Measurements from ENCODE around the gene PDE6A. TPM values are rescaled to one million over a fixed set of nuclear protein-coding genes. Genes with fewer than 3 reads are reported as not detected.
A peak's percentile ranks its signal among the peaks of the same experiment; 100 is the strongest.

PDE6A gene
- total RNA-seq, 2 experiments from 2014 or later: not detected

DNA sequence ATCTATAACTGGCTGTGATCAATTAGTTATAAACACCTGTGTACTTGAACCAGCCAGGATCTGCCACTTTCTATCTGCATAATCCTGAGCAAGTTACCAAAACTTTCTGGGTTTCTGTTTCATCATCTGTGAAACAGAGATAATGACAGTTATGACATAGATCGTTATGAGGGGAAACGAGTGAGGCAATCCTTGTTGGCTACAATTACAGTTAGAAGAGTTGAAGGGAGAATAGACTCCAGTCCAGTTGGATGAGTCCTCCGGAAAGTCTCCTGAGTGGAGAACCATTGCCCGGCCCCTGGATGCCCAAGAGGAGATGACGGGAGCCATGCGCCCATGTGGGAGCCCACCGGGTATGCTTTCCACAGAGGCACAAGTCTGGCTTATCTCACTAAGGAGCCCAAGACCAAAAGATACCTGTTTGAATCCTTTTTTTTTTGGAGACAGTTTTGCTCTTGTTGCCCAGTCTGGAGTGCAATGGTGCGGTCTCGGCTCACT lies 4.5 kb downstream of the PDE6A start:
- Histone ChIP-seq H3K4me3 (ENCODE audit: low read length) (no peak overlapping the region), H3K36me3 (ENCODE audit: insufficient read depth, low read length) (no peaks in the 10 kb centered on the region), H3K27ac (ENCODE audit: low read depth in 1 of 2, low read length in 2 of 2) (no peak overlapping the region), H3K9me3 (ENCODE audit: control insufficient read depth in 1 of 2, insufficient read depth in 1 of 2, low read length in 2 of 2) (no peaks in the 10 kb centered on the region), H3K27me3 (ENCODE audit: control insufficient read depth in 1 of 2, insufficient read depth in 2 of 2, low read length in 2 of 2) (no peaks in the 10 kb centered on the region), H3K4me1 (ENCODE audit: insufficient read depth, low read length) (no peaks in the 10 kb centered on the region)
- no peak for ATAC-seq (ENCODE audit: poor library complexity)
- ChIA-PET CTCF (no interaction called here), POLR2A (no interaction called here)
- Mint-ChIP-seq H3K27me3 (peaks cover 15% of the 10 kb centered on the region), H3K4me3 (no peak overlapping the region), H3K4me1 (ENCODE audit: low read depth) (no peaks in the 10 kb centered on the region), H3K9me3 (no peaks in the 10 kb centered on the region), H3K36me3 (ENCODE audit: low read depth) (no peaks in the 10 kb centered on the region), H3K27ac (no peak overlapping the region)
- peak in 2 of 14 experiments; percentile 29 to 38 for DNase-seq
- intact Hi-C loops (cut with DNase I, micrococcal nuclease): no loop called here
- TF ChIP-seq CTCF (IDR thresholded peaks at IDR 0.05): no peak

GRCh38 chr5:149939546-149939945 lies 5.0 kb downstream of the PDE6A start:
- Mint-ChIP-seq H3K27me3 (peaks cover 16% of the 10 kb centered on the region), H3K9me3 (no peaks in the 10 kb centered on the region), H3K27ac (no peak overlapping the region), H3K4me1 (ENCODE audit: low read depth) (no peaks in the 10 kb centered on the region), H3K36me3 (ENCODE audit: low read depth) (no peaks in the 10 kb centered on the region), H3K4me3 (no peak overlapping the region)
- ATAC-seq (ENCODE audit: poor library complexity) (no peak), DNase-seq (no peak)
- no peaks in the 10 kb centered on the region for H3K36me3 ChIP-seq (ENCODE audit: insufficient read depth, low read length)
- no peak overlapping the region for H3K4me3 ChIP-seq (ENCODE audit: low read length)
- intact Hi-C loops (cut with DNase I, micrococcal nuclease): no loop called here
- ChIA-PET POLR2A (no interaction called here), CTCF (no interaction called here)
- H3K27me3 ChIP-seq (ENCODE audit: control insufficient read depth in 1 of 2, insufficient read depth in 2 of 2, low read length in 2 of 2): peaks cover 0 to 2% of the 10 kb centered on the region in 2 experiments
- no peak overlapping the region for H3K27ac ChIP-seq (ENCODE audit: low read depth in 1 of 2, low read length in 2 of 2)
- H3K9me3 ChIP-seq (ENCODE audit: control insufficient read depth in 1 of 2, insufficient read depth in 1 of 2, low read length in 2 of 2): no peaks in the 10 kb centered on the region
- TF ChIP-seq CTCF (IDR thresholded peaks at IDR 0.05): no peak
- no peaks in the 10 kb centered on the region for H3K4me1 ChIP-seq (ENCODE audit: insufficient read depth, low read length)

DNA sequence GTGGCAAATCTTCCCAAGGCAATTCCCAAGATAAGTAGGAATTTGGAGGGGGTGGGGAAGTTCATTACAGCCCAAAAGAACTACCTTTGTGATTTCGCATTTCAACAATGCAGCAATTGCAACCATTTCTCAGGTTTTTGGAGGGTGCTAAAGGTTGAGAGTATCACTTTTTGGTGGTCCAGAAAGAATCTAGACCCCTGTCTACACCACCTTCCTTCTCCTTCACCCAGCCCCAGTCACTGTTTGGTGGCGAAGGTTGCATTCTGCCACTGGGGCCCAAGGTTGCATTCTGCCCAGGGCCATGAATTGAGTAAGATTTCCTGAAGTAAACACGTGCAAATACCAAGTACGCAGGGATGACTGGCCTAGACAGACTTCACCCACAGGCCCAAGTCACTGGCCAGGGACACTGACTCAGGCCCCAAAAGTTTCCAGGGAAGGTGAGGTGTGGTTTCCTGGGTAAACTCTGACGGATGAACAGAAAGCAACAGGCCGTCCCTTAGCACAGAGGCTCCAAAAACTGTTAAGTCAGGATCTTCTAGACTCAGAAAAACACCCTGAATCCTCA lies 5.7 kb downstream of the PDE6A start:
- no peak for TF ChIP-seq CTCF (IDR thresholded peaks at IDR 0.05)
- no peak overlapping the region for H3K27ac Mint-ChIP-seq
- CTCF ChIA-PET: no interaction called here
- Histone ChIP-seq H3K4me3 (ENCODE audit: low read length) (no peak overlapping the region), H3K4me1 (ENCODE audit: insufficient read depth, low read length) (no peaks in the 10 kb centered on the region), H3K36me3 (ENCODE audit: insufficient read depth, low read length) (no peaks in the 10 kb centered on the region), H3K27me3 (ENCODE audit: control insufficient read depth in 1 of 2, insufficient read depth in 2 of 2, low read length in 2 of 2) (peaks cover 0 to 5% of the 10 kb centered on the region in 2 experiments), H3K27ac (ENCODE audit: low read depth in 1 of 2, low read length in 2 of 2) (no peak overlapping the region), H3K9me3 (ENCODE audit: control insufficient read depth in 1 of 2, insufficient read depth in 1 of 2, low read length in 2 of 2) (no peaks in the 10 kb centered on the region)
- DNase-seq (peak in 2 of 14 experiments; percentile 50 to 68), ATAC-seq (ENCODE audit: poor library complexity) (no peak)
- intact Hi-C loops (cut with DNase I, micrococcal nuclease): no loop called here
- no peaks in the 10 kb centered on the region for H3K9me3 Mint-ChIP-seq
- H3K4me3 Mint-ChIP-seq: no peak overlapping the region
- no peaks in the 10 kb centered on the region for H3K36me3 Mint-ChIP-seq (ENCODE audit: low read depth)
- POLR2A ChIA-PET: no interaction called here
- H3K27me3 Mint-ChIP-seq: peaks cover 19% of the 10 kb centered on the region
- H3K4me1 Mint-ChIP-seq (ENCODE audit: low read depth): no peaks in the 10 kb centered on the region

Measured in CD4-positive, alpha-beta T cell (primary cell).